Left ventricle myocardium inferior (tissue), 1 donor: ENCODE measurements around the gene SPATA3. TPM values are rescaled to one million over a fixed set of nuclear protein-coding genes. Genes with fewer than 3 reads are reported as not detected.

Source experiments
- DNase-seq: peaks from one replicate; pipeline ENCODE4 v3.0.0-alpha.2; 2020
- H3K27ac ChIP-seq: fragments of 200-600 bp; replicated peaks from 2 replicates; pipeline ENCODE4 v1.8.0; 2021
- H3K27me3 ChIP-seq: fragments of 200-600 bp; 2 replicates; pipeline ENCODE4 v1.8.0; 2021; ENCODE audit warnings: low read depth
- H3K36me3 ChIP-seq: fragments of 200-600 bp; 2 replicates; pipeline ENCODE4 v1.8.0; 2021
- H3K4me1 ChIP-seq: fragments of 200-600 bp; 2 replicates; pipeline ENCODE4 v1.8.0; 2021
- H3K4me3 ChIP-seq: fragments of 200-600 bp; 2 replicates; pipeline ENCODE4 v1.8.0; 2021; ENCODE audit warnings: mild to moderate bottlenecking, moderate library complexity
- H3K9me3 ChIP-seq: fragments of 200-600 bp; replicated peaks from 2 replicates; pipeline ENCODE4 v1.8.0; 2021
- CTCF ChIP-seq: fragments of 200-600 bp; IDR thresholded peaks from 2 replicates; pipeline ENCODE4 v1.8.0; 2021; ENCODE audit warnings: antibody characterized with exemption, mild to moderate bottlenecking, borderline replicate concordance
- intact Hi-C: fragments of 100-400 bp; cut with micrococcal nuclease; formaldehyde crosslinking; loops from one replicate; pipeline ENCODE4 v1.11.0; 2022
- total RNA-seq: library from RNA; stranded (reverse); fragmentation: NEBNext Ultra II Directional; extraction: Animal tissue kit (Norgen Biotek cat#: 25700); gene quantifications from one replicate; pipeline ENCODE4 v1.2.1, GENCODE V29; 2021
- donor health status: DM: no; HTN: yes; CAD: no; lungs with severe emphysema.

Gene SPATA3
- total RNA-seq, 1 donor from 2014 or later, result not detected

DNA sequence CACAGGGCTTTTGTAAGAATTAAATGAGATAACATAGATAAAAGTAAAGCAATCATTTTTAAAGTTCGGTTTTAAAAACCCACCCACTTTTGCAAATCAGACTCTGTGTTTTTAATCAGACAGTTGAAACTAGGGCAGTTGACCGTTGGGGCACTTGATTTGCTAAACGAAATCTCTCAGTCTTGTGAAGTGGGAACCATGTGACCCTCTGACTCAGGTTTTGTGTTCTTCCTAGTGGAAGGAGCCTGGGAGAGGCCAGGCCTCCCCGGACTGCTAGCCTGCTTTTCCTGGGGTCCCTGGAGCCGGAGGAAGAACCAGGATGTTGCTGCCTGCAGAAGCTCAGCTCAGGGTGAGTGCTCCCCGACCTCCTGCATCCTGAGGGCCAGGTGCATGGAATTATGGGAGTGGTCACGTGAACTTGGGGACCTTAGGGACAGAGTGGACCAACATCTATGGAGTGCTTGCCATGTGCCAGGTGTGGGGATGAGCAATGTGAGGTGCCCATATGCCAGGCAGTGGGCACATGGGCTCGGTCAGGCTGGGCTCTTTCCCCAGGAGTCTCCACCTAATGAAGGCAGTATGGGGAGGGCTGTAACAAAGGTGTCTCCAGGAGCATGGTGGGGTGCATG is 45.3 kb downstream of the SPATA3 start:
- peaks cover 5% of the 10 kb centered on the region for H3K4me1 ChIP-seq
- TF ChIP-seq CTCF, result no peak

GRCh38 chr2:231043796-231044195 is 47.9 kb downstream of the SPATA3 start:
- no peaks in the 10 kb centered on the region for H3K9me3 ChIP-seq
- intact Hi-C loops, result no loop called here
- H3K27ac ChIP-seq, result no peak overlapping the region
- no peaks in the 10 kb centered on the region for H3K4me1 ChIP-seq
- no peak overlapping the region for H3K4me3 ChIP-seq
- no peak for DNase-seq
- no peaks in the 10 kb centered on the region for H3K36me3 ChIP-seq
- no peak for TF ChIP-seq CTCF
- H3K27me3 ChIP-seq, result peaks cover 63% of the 10 kb centered on the region

More for the DNA sequence above, 45.3 kb downstream of the SPATA3 start:
- Histone ChIP-seq H3K27me3 (peaks cover 65% of the 10 kb centered on the region), H3K4me3 (no peak overlapping the region), H3K9me3 (no peaks in the 10 kb centered on the region), H3K36me3 (no peaks in the 10 kb centered on the region), H3K27ac (no peak overlapping the region)
- intact Hi-C loops, result no loop called here
- no peak for DNase-seq

- Histone ChIP-seq H3K36me3 (no peaks in the 10 kb centered on the region), H3K4me3 (no peak overlapping the region), H3K4me1 (no peaks in the 10 kb centered on the region), H3K9me3 (no peaks in the 10 kb centered on the region), H3K27me3 (peaks cover 34% of the 10 kb centered on the region), H3K27ac (no peak overlapping the region)
- no peak for DNase-seq
- TF ChIP-seq CTCF, result no peak
- intact Hi-C loops, result no loop called here
These were observed 51.0 kb downstream of the SPATA3 start for GRCh38 chr2:231046916-231047273.

GRCh38 chr2:231047274-231047922 is 51.5 kb downstream of the SPATA3 start:
- H3K4me1 ChIP-seq, result peaks cover 4% of the 10 kb centered on the region
- peaks cover 29% of the 10 kb centered on the region for H3K27me3 ChIP-seq
- no peaks in the 10 kb centered on the region for H3K36me3 ChIP-seq
- intact Hi-C loops, result no loop called here
- no peak overlapping the region for H3K4me3 ChIP-seq
- H3K9me3 ChIP-seq, result no peaks in the 10 kb centered on the region
- no peak overlapping the region for H3K27ac ChIP-seq
- TF ChIP-seq CTCF, result no peak
- no peak for DNase-seq

- no peak overlapping the region for H3K27ac ChIP-seq
- intact Hi-C loops, result no loop called here
- no peak for DNase-seq
These were observed 52.3 kb downstream of the SPATA3 start for GRCh38 chr2:231047923-231048915.

More at GRCh38 chr2:231047923-231048915, 52.3 kb downstream of the SPATA3 start:
- peaks cover 21% of the 10 kb centered on the region for H3K27me3 ChIP-seq
- peaks cover 12% of the 10 kb centered on the region for H3K4me1 ChIP-seq
- no peaks in the 10 kb centered on the region for H3K9me3 ChIP-seq
- H3K4me3 ChIP-seq, result no peak overlapping the region
- no peaks in the 10 kb centered on the region for H3K36me3 ChIP-seq
- TF ChIP-seq CTCF, result no peak
